ENCODE data around the gene ME1. TPM values are rescaled to one million over a fixed set of nuclear protein-coding genes. Genes with fewer than 3 reads are reported as not detected.

ME1 gene
- total RNA-seq, 2 donors from 2014 or later: 11.0 to 11.4 TPM

DNA sequence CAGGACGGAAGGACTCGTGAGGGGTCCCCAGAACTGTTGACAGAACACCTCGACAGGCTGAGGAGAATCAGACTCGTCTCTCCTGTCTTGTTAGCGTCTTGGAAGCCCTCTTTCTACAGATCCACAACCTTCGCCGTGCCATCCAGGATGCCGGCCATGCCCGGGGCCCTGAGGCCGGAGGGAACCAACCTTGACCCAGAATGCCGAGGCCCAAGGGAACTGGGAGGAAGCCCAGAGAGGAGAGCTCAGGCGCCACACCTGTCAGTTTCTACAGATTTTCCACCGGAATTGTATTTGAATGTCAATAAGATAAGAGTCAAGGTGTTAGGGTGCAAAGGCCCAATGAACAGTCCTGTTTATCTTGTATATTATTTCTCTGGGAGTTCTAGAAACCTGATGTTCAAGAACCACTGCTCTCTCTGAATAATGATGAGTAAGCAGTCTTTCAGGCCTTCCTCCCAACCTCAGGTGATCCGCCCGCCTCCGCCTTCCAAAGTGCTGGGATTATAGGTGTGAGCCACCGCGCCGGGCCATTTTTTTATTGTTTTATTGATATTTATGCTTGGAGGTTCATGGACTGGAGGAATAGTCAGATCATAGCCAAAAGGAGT lies 799 bp upstream of the ME1 start:
- peak overlapping the region; percentile 70 for H3K4me3 ChIP-seq
- H3K4me1 ChIP-seq: no peaks in the 10 kb centered on the region
- DNase-seq: peak; percentile 88
- intact Hi-C loops (cut with DNase I): no loop called here
- H3K9ac ChIP-seq (ENCODE audit: low read depth in 2 of 2, low read length in 2 of 2): peak overlapping the region; percentile 52 to 81
- H3K9me3 ChIP-seq: no peaks in the 10 kb centered on the region
- H3K27me3 ChIP-seq: no peaks in the 10 kb centered on the region
- peak overlapping the region; percentile 58 for H3K27ac ChIP-seq
- no peak for TF ChIP-seq CTCF (IDR thresholded peaks at IDR 0.05)
- H3K36me3 ChIP-seq: no peaks in the 10 kb centered on the region

GRCh38 chr6:83429857-83430610 lies 817 bp downstream of the ME1 start:
- no peaks in the 10 kb centered on the region for H3K9me3 ChIP-seq
- H3K9ac ChIP-seq (ENCODE audit: low read depth in 2 of 2, low read length in 2 of 2): peak overlapping the region in 1 of 2 donors; percentile 81
- peak; percentile 58 for DNase-seq
- H3K36me3 ChIP-seq: no peaks in the 10 kb centered on the region
- peak overlapping the region; percentile 70 for H3K4me3 ChIP-seq
- no peaks in the 10 kb centered on the region for H3K4me1 ChIP-seq
- H3K27me3 ChIP-seq: no peaks in the 10 kb centered on the region
- no peak for TF ChIP-seq CTCF (IDR thresholded peaks at IDR 0.05)
- peak overlapping the region; percentile 58 for H3K27ac ChIP-seq
- intact Hi-C loops (cut with DNase I): no loop called here

GRCh38 chr6:83429269-83429668 lies 1.6 kb downstream of the ME1 start:
- no peak for TF ChIP-seq CTCF (IDR thresholded peaks at IDR 0.05)
- no peaks in the 10 kb centered on the region for H3K9me3 ChIP-seq
- H3K4me3 ChIP-seq: no peak overlapping the region
- no peak overlapping the region for H3K27ac ChIP-seq
- H3K4me1 ChIP-seq: no peaks in the 10 kb centered on the region
- H3K36me3 ChIP-seq: no peaks in the 10 kb centered on the region
- intact Hi-C loops (cut with DNase I): no loop called here
- H3K27me3 ChIP-seq: no peaks in the 10 kb centered on the region
- H3K9ac ChIP-seq (ENCODE audit: low read depth in 2 of 2, low read length in 2 of 2): no peak overlapping the region
- no peak for DNase-seq

- Histone ChIP-seq H3K4me1 (no peaks in the 10 kb centered on the region), H3K27me3 (no peaks in the 10 kb centered on the region), H3K4me3 (no peak overlapping the region), H3K36me3 (no peaks in the 10 kb centered on the region), H3K9me3 (no peaks in the 10 kb centered on the region), H3K27ac (no peak overlapping the region), H3K9ac (ENCODE audit: low read depth in 2 of 2, low read length in 2 of 2) (no peak overlapping the region)
- intact Hi-C loops (cut with DNase I): no loop called here
- no peak for DNase-seq
- no peak for TF ChIP-seq CTCF (IDR thresholded peaks at IDR 0.05)
Observed at GRCh38 chr6:83424392-83425018, 6.3 kb downstream of the ME1 start.

DNA sequence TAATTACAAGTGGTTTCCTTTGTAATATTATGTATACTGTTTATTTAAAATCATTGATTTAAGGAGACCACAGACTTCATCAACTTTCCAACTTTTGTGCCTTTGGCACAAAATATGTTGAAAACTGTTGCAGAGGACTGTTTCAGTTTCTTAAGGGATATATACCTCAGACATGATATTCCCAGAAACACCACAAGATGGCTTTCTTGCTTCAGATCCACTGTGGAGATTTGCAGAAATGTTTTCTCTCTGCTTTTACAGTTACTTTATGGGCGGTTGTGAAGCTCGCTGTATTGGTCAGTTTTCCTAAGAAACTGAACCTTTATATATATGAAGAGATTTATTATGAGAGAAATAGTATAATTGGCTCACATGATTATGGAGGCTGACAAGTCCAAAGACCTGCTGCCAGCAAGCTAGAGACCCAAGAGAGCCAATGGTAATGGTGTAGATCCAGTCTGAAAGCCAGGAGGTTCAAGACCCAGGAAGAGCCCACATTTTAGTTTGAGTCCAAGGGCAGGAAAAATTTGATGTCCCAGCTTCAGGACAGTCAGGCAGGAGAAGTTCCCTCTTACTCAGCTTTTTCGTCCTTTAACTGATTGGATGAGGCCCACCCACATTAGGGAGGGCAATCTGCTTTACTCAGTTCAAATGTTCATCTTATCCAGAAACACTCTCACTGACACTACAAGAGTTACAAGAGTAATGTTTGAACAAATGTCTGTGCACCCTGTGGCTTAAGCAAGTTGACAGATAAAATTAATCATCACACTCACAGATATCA lies 12.8 kb downstream of the ME1 start:
- TF ChIP-seq CTCF (IDR thresholded peaks at IDR 0.05): peak; percentile 69
- intact Hi-C loops (cut with DNase I): loop anchor here (2.0 to 5.0 kb wide), 2 partner anchors 97 to 196 kb away; no protein-coding TSS in a partner anchor

More for the DNA sequence above, 12.8 kb downstream of the ME1 start:
- no peak for DNase-seq
- no peaks in the 10 kb centered on the region for H3K4me1 ChIP-seq
- no peak overlapping the region for H3K4me3 ChIP-seq
- no peaks in the 10 kb centered on the region for H3K36me3 ChIP-seq
- H3K9me3 ChIP-seq: no peaks in the 10 kb centered on the region
- no peak overlapping the region for H3K27ac ChIP-seq
- no peak overlapping the region for H3K9ac ChIP-seq (ENCODE audit: low read depth in 2 of 2, low read length in 2 of 2)
- no peaks in the 10 kb centered on the region for H3K27me3 ChIP-seq

Measured in colonic mucosa (tissue), 4 donors.